Stromal cell of bone marrow (primary cell): ENCODE data around the gene DMGDH.
"Not testable (repeated sequence)": the region's sequence is repeated elsewhere in the genome, so short reads cannot be mapped to it uniquely, and the experiment has no call there.

ENCODE experiments used
- DNase-seq: peaks from one replicate; pipeline ENCODE4 v3.0.0-alpha.2; 2012; ENCODE audit warnings: low read depth

The DMGDH gene

DNA sequence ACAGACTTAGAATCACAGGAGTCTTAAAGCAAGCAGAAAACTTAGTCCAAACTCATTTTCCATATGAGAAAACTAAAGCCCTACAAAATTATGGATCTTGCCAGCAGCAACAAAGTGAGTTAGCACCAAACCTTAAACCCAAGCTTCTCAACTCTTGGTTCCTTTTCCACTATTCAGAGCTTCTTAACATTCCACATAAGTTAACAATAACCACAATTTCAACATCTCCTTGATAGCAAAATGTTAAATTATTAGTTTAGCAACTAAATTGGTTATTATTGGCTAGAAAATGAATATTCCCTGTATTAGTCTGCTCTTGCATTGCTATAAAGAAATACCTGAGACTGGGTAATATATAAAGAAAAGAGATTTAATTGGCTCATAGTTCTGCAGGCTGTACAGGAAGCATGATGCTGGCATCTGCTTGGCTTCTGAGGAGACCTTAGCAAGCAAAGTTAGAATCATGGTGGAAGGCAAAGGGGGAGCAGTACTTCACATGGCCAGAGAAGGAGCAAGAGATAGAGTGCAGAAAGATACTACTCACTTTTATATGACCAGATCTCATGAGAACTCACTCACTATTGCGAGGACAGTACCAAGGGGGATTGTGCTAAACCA, 58.1 kb downstream of the DMGDH start:
- peak; percentile 62 for DNase-seq

DNA sequence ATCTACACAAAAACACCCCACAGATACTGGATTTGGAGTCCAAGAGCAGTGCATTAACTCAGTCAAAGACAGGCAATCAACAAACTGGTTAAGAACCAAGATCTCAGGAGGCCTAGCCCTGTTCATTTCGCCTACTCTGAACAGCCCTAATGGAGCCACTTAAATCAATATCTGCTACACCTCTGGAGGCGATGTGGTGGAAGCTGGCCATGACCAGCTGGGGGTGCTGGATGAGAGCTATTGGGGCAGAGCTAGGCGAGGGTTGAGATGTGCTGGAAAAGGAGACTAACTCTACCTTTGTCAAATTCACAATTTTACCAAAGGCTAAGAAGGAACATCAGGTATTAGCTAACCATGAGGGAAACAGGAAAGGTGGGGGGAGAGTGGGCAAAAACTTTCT, 61.1 kb downstream of the DMGDH start:
- no peak for DNase-seq

DNA sequence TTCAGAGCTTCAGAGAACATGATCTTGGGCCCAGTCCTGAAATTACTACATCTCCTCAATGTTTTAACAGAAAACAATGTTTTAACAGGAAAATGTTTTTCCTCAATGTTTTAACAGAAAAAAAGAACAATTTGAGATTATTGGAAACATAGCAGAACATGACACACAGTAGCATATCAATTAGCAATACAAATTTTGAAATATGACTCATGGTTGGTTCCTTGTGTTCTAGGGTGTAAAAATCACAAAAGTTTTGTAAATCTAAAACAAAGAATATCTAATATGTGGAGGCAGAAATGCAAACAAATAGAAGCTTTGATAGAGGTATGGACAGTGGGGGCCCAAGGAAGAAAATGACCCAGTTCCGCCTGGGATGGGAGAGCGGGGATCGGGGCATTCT, 61.6 kb downstream of the DMGDH start:
- no peak for DNase-seq

DNA sequence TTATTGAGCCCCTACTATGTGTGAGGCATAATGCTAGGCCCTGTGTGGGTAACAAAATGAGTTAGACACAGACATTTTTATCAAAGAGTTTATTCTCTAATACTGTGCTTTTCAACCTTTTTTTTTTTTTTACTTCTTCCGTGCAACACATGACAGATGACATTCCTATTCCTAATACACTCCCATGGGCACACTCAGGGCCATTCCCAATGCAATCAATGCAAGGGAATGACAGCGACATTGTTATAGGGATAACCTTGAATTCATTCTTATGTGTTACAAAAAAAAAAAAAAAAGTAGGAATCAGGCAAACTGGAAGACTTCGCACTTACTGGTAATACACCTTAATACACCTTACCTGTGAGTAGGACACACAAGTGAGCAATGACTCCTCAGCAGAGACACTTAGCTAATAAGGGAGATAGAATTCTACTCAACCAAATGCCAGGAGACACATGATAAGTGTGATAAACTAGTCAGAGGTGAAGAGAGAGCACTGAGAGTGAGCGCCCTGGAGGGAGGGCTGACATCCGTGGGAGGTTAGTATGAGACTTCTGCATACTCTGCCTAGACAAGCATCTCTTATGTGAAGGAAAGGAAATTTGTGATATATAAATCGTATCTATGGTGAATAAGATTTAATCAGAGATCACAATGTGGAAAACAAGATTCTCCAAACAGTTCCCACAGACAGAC, 63.4 kb downstream of the DMGDH start:
- DNase-seq: no peak

DNA sequence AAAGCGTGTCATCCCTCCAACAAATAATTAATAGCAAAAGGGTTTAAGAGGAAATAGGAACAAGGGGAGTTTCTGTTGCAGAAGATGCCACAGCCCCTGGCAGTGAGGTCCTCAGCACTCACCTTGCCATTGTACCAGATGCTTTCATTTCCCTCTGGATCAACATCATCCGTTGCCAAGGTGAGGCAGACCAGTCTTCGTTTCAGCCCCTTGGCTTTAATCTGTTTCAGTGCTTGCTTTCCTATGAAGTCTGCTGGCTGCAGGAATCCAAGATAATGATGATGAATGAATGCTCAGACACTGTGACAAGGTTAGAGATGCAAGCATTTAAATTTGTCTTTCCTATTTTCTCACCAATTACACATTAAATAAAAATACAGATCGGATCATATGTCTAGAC, 64.3 kb downstream of the DMGDH start:
- no peak for DNase-seq

DNA sequence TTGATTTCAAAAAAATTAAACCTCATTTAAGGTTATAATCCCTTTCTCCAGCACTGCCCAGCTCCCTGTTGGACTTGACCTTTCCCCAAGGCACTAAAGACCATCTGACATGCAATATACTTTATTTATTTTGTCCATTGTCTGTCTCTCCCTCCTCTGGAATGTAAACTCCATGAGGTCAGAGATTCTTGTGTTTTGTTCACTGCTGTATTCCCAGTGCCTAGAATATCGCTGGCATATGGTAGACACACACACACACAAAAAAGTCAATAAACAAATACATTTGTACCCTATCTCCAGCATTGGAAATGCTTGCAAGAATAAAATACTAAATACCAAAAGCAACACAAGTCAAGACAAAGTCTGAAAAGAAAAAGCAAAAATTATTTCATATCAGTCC, 67.1 kb downstream of the DMGDH start:
- no peak for DNase-seq

DNA sequence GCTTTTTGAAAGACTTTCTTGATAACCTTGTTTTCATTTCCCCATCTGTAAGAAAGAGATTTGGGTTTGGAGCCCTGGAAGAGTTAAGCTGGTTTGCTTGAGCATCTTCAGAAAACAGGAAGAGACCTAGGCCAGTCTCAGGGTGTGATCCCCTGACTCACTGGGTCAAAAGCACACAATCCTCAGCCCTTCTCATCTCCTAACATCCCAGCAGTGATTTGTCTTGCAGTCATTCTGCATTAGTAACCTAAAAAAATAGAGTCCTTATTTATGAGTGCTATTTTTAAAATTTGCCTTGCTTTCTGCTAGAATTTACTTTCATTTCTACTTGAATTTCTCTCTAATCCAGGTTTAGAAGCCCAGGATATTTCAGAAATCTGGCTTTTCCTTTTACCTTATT, 68.0 kb downstream of the DMGDH start:
- DNase-seq: no peak

DNA sequence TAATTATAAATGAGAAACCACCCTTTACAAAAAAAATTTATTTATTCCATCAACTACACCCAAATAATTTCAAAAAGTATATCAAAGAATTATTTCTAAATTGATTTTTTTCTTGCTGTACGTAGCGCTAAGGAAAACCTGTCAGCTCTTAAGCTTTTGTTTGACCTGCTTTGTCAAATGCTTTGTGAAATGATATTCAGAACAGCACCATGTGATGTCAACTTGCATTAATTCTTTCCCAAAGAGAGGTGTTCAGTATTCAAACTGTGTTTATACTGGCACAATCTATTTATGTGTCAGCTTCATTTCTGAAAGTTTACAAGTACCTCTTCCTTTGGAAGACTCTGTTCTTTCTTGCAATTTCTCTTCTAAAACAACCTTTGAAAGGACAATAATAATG, 72.4 kb downstream of the DMGDH start:
- no peak for DNase-seq

DNA sequence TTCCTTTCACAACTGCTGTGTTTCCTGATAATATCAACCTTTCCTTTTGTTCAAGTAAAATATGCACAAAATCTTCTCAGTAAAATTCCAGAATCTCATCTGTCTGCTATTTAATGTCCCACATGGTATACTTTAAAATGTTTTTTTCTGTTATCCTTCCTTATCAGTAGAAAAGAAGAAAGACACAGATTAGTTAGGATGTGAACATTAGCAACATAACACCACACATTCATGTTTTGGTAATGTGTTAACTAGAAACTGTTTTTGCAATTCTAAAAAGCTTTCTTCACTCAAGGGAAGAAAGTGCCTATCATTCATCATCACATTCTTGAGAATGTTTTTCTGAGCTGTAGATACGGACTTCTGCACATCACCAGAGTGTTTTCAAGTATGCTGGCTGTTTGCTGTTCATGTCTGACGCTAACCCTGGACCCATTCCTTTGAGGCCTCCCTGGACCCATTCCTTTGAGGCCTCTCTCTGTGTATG, 73.9 kb downstream of the DMGDH start:
- DNase-seq: no peak

DNA sequence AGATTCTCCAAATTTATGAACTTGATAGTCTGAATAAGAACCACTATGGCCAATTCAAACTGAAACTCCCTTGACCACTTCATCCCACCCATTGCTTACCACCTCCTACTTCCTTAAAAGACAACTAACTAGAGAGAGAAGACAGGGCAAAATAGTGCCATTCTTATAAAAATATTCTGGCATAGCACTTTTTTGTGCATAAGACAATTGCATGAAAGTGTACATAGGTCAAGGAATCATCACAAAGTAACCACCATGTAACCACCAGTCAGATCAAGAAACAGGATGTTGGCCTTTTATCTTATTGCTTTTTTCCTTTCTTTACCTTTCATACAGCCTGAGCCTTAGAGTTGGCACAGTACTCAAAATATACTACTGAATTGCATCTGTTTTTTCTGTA, 76.3 kb downstream of the DMGDH start:
- no peak for DNase-seq

DNA sequence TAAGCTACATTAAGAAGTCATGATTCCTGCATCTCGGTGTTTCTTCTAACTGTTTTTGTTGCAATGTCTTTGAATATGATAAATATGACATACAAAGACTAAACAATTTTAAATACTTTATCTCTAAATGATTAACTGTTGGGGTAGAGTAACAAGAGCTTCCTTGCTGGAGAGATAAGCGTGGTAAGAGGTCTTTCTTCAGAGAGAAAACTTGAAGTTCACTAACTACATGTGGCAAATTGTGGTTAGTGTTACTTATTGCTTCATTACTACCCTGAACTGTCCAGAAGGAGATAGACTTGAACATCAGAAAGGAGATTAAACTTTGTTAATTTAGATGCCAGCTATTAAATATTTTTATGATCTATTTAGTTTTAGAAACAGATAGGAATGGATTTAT, 77.3 kb downstream of the DMGDH start:
- DNase-seq: no peak

DNA sequence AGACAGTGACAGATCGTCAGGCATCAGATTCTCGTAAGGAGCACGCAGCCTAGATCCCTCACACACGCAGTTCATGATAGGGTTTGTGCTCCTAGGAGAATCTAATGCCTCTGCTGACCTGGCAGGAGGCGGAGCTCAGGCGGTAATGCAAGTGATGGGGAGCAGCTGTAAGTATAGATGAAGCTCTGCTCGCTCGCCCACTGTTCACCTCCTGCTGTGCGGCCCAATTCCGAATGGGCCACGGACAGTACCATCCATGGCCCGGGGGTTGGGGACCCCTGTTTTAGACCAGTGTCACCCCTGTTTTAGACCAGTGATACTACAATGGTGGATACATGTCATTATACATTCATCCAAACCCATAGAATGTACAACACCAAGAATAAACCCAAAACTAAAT, 80.4 kb downstream of the DMGDH start:
- DNase-seq: no peak

DNA sequence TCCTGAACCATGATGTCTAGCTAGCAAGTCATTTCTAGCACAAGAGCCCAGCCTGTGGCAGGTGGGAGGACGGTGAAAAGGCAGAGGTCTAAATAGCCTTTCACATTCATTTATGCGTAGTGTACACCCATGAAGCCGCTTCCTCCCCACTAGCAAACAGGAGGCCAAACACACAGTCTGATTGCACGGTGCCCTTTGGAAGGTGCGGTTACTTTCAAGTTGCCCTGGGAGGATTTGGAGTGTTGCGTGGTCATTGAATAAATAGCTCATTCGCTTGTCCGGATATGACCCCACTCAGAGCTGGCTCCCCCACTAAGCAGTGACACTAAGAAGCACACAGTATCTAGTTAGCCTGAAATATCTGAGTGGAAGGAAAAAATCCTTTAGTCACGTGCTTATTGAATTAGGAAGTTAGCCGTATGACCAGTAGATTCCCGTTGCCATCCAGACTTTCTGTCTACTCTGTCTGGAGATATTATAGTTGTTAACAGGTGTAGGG, 83.7 kb downstream of the DMGDH start:
- no peak for DNase-seq

DNA sequence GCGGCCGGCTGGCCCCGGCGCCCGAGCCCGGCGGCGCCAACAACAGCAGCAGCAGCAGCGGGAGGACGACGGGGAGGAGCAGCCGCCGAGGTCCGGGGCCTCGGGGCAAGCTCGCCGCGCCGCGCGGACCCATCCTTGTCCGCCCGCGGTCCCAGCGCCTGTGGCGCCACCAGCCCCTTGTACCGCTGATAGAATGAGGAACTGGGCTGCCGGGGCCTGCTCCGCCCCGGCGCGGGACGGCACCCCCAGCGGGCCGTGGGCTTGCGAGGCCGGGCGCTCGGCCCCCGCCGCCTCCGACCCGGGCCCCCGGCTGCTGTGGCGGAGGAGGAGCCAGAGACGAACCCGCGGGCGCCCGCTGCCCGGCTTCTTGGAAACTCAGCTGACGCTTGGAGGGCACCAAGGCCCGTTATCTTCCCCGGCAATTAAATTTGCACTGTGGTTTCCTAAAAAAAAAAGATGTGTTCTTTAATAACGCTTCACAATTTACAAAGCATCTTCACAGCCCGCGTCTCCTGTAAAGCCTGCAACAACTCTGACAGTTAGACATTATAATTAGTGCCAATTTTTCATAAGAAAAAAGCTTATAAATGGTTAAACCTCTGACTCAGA, 84.3 kb downstream of the DMGDH start, which contains the start of gene ARSB:
ARSB (minus strand) TSS at position 195 of the 609 bp plus-strand sequence; CDS start at position 133, 62 bp downstream.
- no peak for DNase-seq

DNA sequence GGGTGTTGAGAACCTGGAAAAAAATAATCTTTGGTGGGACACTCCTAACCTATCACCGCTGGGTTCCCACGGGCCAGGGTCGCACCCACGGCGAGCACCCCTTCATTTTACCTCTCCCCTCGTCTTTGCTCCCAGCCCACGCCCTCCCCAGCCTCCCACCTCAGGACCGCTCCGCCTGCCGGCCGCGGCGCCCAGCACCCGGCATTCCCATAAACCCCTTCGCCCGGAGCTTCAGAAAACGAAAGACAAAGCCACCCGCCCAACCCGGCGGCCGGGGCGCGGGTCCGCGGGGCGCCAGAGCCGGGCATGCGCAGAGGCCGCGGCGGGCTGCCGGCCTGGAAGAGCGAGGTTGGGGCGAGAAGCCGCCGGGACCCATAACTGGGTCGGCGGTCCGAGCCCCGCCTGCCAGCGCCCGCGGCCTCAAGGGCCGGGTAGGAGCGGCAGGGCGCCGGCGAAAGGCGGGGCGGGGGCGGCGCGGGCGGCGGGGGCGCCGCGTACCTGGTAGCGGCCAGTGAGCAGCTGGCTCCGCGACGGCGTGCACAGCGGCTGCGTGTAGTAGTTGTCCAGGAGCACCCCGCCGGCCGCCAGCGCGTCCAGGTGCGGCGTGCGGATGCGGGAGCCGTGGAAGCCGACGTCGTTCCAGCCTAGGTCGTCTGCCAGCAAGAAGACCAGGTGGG, 84.9 kb downstream of the DMGDH start:
- peak; percentile 79 for DNase-seq

DNA sequence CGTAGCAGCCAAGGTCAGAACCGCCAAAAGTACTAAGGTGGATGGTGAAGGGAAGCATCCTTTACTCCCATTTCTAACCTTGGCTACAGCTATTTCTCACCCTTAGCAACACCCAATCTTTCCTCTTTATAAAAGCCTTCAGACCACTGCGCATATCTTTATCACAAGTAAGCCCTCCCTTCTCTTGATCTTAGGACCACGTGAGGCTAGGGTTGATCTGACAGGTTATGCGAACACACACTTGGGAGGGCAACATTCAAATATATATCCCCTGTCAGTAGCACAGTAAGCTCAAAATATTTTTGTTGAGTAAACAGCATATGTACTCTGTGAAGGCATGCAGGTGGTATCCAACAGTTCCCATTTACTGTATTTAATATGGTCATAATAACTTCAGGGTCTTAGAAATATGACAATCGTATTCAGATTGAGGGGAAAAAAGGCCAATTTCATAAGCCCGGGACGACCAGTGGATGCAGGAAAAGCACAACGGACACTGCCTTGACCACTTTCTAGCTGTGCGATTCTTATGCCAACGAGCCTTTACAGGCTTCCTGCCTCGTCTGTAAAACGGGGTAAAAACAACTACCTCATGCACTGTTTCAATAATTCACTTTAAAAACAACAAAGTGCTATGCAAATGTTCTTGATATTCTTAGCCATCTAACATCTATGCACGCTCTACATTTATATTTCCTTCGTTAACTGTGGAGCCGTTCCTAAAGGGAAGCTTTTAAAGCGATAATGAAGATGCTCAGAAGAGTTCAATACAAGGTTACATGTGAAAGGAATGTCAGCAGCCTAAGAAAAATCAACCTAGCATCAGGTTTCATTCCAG, 85.7 kb downstream of the DMGDH start:
- no peak for DNase-seq

DNA sequence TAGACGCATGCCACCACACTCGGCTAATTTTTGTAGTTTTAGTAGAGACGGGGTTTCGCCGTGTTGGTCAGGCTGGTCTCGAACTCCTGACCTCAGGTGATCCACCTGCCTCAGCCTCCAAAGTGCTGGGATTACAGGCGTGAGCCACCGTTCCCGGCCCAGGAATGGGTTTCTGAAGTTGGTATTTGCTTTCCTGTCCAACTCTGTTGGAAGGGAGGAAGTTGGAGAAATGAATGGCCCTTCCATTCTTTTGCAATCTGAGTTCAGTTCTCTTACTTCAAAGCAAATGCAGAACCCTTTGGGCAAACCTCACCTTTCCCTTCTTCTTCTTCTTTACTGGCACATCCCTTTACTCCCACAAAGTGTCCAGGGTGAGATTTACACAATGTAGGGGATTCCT, 86.3 kb downstream of the DMGDH start:
- not testable (repeated sequence) for DNase-seq

DNA sequence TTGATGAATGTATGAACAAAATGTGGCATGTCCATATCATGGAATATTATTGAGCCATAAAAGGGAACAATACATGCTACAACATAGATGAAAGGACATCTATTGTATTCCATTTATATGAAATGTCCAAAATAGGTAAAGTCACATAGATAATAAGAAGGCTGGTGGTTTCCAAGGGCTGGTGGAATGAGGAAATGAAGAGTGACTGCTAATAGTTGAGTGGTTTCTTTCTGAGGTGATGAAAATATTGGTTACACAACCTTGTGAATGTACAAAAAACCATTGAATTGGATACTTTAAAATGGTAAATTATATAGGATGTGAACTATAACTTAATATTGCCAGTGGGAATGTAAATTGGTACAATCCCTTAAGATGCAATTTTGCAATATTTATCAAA, 89.6 kb downstream of the DMGDH start:
- DNase-seq: no peak

DNA sequence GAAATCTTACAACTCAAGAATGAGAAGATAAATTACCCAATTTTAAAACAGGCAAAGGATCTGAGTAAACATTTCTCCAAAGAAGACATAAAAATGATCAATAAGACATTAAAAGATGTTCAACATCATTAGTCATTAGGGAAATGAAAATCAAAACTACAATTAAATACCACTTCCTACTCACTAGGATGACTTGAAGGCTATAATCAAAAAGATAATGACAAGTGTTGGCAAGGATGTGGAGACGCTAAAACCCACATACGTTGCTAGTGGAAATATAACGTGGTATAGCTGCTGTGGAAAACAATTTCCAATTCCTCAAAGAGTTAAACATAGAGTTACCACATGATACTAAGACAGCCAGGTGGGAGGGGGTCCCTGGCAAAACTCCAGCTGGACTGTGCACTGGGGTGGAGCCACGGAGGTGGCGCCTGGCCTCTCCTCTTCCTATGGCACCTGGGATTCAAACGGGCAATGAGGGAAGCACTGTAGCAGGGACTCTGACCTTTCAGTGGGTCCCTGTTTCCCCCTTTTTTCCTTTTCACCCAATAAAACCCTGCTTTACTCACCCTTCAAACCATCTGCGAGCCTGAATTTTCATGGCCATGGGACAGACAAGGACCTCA, 90.2 kb downstream of the DMGDH start:
- DNase-seq: no peak

DNA sequence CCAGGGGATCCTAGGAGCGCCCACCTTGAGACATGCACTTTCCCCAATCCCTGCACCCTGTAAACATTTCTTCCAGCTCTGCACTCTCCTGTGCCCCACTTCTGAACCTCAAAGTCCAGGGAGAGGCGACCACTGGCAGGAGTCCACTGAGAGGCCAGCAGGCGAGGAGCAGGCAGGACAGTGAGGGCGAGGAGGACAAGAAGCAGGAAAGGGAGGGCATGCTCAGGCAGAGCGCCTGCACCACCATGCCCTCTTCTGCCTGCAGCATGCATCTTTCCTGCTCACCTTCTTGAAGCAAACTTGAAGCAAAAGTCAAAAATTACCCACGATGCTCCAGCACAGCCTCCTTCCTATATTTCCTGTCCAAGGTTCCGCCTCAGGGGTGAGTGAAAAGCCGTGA, 94.4 kb downstream of the DMGDH start:
- no peak for DNase-seq

DNA sequence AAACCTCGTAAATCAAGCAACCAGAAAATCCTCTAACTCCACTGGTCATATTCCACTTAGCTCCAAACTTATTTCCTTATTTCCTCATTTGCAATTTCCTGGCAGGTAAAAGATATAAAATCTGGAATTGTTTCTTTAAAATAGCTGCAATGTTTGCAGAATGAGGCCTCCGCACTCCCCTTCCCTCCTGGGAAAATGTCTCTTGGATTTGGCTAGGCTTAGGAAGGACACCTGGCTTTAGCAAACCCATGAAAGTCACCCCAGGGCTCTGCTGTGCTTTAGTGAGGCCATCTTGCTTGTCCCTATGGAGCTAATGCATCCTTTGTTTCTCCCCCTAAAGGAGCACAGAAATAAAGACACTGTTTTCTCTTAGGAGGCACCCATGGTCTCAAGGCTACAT, 94.9 kb downstream of the DMGDH start:
- no peak for DNase-seq
